ENCODE results near the gene CYBRD1.
"Not testable (repeated sequence)": the region's sequence is repeated elsewhere in the genome, so short reads cannot be mapped to it uniquely, and the experiment has no call there.

CYBRD1 gene, protein sequence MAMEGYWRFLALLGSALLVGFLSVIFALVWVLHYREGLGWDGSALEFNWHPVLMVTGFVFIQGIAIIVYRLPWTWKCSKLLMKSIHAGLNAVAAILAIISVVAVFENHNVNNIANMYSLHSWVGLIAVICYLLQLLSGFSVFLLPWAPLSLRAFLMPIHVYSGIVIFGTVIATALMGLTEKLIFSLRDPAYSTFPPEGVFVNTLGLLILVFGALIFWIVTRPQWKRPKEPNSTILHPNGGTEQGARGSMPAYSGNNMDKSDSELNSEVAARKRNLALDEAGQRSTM

DNA sequence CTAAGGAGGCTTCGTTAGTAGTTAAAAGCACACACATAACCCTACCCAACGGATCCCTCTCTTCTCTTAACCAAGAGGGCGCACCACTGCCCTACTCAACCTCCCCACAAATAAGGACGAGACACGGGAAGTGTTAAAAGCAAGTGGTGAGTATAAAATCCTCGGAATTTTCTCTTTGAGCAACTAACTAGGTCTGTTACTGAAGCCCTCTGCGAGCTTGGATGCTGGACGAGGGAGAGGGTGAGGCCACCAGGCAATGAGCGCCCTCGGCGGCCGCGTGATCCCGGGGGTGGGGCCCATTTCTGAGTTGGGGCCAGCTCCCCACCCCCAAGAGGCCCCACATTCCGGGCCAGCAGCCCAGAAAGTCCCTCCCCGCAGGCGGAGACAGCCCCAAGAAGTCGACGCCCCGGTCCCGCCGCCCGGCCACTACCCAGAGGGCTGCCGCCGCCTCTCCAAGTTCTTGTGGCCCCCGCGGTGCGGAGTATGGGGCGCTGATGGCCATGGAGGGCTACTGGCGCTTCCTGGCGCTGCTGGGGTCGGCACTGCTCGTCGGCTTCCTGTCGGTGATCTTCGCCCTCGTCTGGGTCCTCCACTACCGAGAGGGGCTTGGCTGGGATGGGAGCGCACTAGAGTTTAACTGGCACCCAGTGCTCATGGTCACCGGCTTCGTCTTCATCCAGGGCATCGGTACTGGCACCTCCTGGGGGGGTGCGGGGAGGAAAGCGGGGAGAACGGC lies at the start of gene CYBRD1:
TSS of gene CYBRD1 (plus strand) at position 423 of the 736 bp plus-strand sequence. CDS start at position 495, 72 bp downstream.
- FAIRE-seq: no peak
- peak; percentile 87 for DNase-seq (ENCODE audit: low spot score)

DNA sequence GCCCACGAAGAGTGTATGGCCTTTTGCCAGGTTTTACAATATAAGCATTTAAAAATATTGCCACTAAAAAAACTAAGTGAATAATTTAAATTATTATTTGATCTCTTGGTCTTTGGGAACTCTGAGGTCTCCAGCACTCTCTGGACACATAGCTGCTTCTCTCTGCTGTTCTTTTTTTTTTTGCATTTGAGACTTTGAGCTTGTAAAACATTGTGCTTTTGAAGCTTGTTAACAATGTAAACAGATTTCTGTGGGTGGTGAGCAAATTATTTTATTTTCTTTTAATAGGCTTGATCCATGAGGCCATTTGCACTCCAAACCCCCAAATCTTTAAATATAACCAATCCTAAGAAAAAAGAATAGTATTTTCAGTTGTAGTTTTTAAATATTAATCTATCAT lies 46.3 kb upstream of the CYBRD1 start:
- no peak for FAIRE-seq
- no peak for DNase-seq (ENCODE audit: low spot score)

DNA sequence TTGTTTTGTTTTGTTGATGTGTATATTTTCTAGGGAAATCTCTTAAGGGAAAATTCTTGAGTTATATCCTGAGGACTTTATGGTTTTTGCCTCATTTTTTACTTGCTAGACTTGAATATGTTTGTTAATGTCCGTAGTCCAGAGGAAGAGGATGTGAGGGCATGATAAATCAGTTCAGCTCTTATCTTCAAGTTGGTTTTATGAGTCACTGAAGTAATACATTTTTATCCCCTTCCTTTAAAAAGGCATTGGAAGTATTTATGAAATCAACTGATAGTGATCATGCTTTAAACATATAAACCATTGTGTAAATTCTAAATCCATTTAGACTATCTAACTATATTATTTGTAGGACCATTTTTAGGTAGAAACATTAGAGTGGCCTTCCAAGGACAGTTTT lies 43.9 kb upstream of the CYBRD1 start:
- DNase-seq (ENCODE audit: low spot score): no peak
- FAIRE-seq: no peak

DNA sequence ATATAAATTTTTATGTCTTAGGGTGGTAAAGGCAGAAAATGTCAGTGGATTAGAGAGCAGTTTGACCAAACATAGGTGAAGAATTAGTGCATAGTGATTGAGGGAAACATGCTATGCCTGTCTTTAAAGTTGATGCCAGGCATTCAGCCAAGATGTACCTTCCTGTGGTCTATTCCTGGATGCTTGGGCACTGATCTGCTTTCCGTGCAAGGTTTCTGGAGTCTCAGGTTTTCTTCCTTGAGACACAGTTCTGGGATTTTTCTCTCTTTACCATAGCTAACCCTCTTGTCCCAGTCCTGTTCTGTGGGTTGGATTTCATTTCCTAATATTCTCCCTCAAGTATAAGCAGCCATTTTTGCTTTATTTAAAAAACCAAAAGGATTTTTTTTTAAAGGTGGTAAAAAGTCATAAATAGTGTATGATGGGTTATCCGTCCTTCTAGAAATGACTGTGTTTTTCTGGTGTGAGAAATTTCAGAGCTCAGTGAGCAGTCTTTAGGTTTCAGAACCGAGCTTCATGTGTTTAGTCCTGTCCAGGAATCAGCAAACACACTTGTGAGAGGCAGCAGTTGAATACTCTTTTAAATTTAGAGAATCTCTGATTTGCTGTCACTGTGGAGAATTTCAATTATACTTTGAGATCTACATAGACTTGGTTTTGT lies 43.0 kb upstream of the CYBRD1 start:
- no peak for FAIRE-seq
- no peak for DNase-seq (ENCODE audit: low spot score)

DNA sequence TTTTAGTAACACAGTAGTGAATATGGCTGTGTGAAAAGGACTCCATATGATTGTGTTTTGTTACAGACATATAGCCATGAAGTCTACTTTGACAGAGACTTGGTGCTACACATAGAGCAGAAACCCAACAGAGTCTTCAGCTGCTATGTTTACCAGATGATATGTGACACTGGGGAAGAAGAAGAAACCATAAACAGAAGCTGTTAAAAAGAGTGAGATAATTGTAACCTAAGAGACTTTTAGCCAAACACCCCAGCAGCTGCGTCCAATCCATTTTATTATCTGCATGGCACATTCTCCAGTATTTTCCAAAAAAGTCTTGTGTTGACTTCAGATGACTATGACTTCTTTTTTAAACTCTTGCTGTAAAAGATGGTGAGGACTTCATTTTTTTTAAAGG lies 41.4 kb upstream of the CYBRD1 start:
- FAIRE-seq: no peak
- DNase-seq (ENCODE audit: low spot score): no peak

DNA sequence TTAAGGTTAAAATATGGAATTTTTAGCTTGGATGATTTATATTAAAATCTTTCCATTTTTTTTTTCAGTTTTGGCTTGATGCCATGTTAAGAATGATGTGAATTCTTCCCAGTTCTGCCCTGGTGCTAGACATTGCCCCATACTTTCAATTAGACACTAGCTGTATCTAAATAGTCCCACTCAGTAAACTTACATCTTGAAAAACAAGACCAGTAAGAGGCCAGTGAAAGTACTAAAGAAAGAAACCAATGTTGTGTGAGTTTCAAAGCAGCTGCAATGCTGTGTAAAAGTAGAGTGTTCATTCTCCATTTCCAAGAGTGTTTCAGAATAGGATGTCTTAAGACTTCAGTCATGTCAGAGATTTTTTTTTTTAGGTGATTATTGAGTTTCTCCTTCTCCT lies 40.0 kb upstream of the CYBRD1 start:
- no peak for FAIRE-seq
- DNase-seq (ENCODE audit: low spot score): no peak

DNA sequence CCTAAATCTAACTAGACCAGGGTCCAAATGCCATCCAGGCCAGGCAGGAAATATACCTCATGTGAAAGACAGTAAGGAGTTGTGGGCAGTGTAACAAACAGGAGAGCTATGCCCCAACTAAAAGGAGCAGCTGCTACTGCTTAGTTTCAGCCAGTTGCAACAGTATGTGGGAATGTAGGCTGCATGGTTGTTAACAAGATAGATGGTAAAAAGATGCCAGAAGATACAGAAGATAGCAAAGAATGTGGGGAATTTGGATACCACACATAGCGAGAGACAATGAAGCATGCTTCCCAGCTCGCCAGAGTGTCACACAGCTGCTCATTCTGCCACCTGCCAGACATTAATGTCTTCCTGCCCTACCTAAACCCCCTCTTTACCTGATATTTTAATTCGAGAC lies 39.4 kb upstream of the CYBRD1 start:
- no peak for DNase-seq (ENCODE audit: low spot score)
- FAIRE-seq: no peak

DNA sequence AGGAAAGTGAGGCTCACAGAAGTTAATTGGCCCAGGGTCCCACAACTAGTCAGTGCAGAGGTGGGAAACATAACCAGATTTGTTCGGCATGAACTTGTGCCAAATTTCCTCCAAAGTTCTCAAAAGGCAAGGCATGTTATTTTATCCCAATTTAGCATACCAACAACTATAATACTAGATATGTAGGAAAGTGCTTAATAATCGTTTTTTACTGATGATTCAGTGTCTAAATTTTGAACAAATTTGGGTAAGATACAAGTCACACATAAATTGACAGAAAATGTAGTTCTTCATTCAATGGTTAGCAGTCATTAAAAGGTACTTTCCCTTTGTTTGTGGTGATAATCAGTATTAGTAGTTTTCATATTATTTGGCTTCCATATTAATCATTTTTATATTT lies 38.5 kb upstream of the CYBRD1 start:
- FAIRE-seq: no peak
- DNase-seq (ENCODE audit: low spot score): no peak

DNA sequence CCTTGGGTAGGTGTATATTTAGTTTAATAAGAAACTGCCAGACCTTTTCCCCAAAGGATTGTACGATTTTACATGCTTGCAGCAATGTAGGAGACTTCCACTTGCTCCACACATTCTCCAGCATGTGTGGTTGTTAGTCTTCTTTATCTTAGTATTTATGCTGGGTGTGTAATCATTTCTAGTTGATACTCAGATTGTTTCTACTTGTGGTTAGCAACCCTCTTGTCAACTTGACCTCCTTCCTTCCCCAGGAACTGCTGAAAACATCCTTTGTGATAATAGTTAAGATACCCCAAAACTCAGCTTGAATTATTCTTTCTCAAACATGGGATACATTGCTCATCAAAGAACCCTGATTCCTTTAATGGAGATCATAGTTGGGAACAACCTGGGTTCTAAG lies 37.2 kb upstream of the CYBRD1 start:
- no peak for DNase-seq (ENCODE audit: low spot score)
- FAIRE-seq: no peak

DNA sequence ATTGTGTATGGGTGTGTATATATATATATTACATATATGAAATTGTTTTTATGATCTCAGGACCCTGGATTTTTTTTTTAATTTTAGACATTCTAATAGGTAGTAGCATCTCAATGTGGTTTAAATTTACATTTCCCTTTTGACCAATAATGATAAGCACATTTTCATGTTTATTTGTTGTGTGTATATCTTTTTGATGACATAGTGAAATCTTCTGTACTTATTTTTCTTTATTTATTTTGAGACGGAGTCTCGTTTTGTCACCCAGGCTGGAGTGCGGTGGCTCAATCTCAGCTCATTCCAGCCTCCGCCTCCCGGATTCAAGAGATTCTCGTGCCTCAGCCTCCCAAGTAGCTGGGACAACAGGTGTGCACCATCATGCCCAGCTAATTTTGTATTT lies 35.1 kb upstream of the CYBRD1 start:
- DNase-seq (ENCODE audit: low spot score) (no peak), FAIRE-seq (no peak)

DNA sequence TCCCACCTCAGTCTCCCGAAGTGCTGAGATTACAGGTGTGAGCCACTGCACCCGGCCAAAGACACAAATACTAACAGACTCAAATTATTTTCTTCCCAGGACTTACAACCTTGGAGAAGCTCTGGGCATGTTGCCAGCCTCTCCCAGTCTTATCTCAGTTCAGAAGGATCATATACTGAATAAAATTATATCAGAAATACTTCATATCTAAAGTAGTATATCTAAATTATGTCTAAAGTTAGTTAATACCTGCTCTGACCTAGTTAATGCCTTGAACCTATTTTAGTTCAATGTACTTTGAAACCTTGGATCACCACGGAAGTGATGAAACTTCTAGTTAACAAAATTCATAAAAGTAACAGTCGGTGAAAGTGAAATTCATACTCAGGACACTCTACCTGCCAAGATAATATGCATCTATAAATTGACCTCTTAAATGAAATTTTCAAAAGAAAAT lies 34.4 kb upstream of the CYBRD1 start:
- FAIRE-seq: no peak
- DNase-seq (ENCODE audit: low spot score): no peak

DNA sequence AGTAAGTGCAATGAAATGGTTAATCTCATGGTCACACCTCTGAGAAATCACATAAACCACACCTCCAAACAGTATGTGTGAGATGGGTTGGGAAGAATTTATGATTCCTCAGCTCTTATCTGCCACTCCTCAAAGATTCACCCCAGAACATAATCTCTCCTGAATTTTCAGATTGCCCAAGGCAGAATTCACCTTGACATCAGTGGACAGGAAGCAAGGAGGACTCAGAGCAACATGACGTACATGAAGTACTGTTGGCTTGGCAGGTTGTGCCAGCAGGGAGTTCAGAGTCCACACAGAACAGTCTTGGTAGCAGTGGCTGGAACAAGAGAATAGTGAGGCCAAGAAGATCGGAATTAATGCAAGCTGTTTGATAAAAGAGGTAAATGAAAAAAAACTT lies 31.7 kb upstream of the CYBRD1 start:
- DNase-seq (ENCODE audit: low spot score) (no peak), FAIRE-seq (no peak)

DNA sequence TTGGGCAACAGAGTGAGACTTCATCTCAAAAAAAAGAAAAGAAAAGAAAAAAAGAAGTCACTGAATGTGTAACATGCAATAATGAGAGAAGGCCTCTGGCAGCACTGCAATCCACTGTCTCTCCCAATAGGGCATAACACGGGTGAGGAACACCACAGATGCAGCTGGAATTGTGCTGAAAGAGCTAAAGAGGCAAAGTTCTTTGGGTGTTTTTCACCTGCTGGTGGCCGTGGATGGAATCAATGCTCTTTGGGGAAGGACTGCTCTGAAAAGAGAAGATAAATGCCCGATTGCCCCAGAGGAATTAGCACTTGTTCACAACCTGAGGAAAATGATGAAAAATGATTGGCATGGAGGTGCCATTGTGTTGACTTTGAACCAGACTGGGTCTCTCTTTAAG lies 31.0 kb upstream of the CYBRD1 start:
- DNase-seq (ENCODE audit: low spot score) (no peak), FAIRE-seq (no peak)

DNA sequence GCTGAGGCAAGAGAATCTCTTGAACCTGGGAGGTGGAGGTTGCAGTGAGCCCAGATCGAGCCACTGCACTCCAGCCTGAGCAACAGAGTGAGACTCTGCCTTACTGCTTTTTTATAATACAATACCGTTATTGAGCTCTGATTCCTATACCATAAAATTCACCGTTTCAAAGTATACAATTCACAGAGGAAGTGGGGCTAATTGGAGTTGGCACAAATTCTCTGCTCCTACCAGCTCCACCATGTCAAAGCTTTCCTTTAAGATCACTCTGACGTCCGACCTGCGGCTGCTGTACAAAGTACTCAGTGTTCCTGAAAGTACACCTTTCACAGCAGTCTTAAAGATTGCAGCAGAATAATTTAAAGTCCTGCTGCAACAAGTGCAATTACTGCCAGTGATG lies 29.6 kb upstream of the CYBRD1 start:
- FAIRE-seq (no peak), DNase-seq (ENCODE audit: low spot score) (no peak)

DNA sequence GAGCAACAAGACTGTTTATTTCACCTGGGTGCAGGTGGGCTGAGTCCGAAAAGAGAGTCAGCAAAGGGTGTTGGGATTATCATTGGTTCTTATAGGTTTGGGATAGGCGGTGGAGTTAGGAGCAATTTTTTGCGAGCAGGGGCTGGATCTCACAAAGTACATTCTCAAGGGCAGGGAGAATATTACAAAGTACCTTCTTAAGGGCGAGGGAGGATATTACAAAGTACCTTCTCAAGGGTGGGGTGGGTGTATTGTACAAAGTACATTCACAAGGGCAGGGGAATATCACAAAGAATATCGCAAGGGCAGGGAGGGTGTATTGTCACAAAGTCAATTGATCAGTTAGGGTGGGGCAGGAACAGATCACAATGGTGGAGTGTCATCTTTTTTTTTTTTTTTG lies 24.6 kb upstream of the CYBRD1 start:
- not testable (repeated sequence) for FAIRE-seq; DNase-seq (ENCODE audit: low spot score)

DNA sequence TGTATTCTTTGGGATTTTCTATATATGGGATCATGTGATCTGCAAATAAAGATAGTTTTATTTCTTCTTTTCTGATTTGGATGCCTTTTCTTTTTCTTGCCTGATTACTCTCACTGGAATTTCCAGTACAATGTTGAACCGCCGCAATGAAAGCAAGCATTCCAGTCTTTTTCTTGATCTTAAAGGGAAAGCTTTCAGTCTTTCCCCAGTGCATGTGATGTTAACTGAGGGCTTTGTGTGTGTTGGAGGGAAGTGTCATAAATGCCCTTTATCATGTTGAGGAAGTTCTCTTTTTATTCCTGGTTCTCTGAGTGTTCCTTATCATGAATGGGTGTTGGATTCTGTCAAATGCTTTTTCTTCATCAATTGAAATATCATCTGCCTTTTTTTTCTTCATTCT lies 16.9 kb upstream of the CYBRD1 start:
- no peak for DNase-seq (ENCODE audit: low spot score)

DNA sequence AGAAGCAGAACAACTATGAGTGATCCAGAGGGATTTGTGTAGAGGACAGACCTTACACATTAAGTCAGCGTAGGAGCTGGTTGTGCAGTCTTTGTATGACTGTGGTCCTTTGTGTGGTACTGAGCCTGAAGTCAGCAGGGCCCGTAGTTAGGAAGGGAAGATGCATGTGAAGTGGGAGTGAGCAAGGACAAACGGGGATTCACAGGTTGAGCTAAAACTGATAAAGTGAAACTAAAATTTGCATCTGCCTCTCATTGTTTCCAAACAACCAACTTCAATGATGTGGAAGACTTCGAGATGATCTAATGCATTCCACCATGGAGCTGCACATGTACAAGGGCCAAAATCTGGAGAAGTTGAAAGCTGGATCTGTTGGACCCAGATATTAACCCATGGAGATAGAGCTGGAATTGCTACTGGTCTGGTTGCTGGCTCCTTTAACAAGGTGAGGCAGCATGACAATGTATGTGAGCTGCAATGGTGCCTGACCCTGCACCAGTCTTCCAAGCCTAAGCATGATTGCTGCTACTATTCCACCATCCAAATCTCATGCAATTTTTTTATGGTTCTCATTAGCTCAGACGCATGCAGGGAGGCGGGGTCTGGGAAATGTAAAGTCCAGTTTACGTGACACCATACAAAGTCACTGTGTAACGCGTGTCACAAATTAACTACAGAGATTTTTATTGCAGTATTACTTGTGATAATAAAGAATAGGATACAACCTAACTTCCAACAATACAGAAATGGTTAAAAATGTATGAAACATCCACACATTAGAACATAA lies 12.1 kb upstream of the CYBRD1 start:
- no peak for FAIRE-seq
- no peak for DNase-seq (ENCODE audit: low spot score)

More for the DNA sequence above, 16.9 kb upstream of the CYBRD1 start:
- no peak for FAIRE-seq

DNA sequence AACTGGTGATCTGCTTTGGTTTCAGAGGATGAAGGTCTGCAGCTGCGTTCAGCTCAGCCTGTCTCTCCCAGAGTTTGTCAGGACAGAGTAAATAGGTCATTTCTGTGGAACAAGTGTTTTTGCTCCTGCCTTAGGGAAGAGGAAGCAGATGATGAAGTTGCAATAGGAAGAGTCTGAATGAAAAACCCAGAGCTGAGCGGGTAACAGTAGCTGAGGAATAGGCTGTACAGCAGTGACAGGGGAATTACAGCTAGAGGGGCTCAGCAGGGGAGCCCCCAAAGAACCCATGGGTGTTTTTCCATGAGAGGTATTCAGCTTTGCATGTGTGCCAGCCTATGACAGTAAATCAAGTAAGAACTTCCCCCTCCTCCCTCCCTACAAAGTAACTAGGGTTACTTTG lies 10.3 kb upstream of the CYBRD1 start:
- DNase-seq (ENCODE audit: low spot score) (no peak), FAIRE-seq (no peak)

DNA sequence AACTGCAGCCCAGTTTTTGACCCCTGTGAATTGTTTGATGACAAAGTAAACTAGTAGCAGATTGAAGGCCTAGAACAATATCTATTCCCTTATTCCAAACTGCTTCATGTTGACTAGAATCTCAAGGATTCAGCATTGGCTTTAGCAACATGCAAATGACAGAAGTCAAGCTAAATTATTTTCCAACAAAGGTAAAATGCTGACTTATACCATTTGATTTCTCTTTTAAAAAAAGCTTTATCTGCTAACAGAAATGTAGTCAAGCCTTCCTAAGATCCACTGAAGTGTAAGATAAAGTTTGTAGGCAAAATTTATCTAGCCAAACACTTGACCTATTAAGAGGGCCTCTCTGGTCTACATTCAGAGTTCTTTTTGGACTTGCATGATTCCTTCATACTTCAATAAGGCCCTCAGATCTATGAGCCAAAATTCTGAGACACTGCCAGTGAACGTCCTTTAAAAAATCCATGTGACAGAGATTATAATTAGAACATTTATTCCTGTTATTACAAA lies 9.5 kb upstream of the CYBRD1 start:
- FAIRE-seq: no peak

DNA sequence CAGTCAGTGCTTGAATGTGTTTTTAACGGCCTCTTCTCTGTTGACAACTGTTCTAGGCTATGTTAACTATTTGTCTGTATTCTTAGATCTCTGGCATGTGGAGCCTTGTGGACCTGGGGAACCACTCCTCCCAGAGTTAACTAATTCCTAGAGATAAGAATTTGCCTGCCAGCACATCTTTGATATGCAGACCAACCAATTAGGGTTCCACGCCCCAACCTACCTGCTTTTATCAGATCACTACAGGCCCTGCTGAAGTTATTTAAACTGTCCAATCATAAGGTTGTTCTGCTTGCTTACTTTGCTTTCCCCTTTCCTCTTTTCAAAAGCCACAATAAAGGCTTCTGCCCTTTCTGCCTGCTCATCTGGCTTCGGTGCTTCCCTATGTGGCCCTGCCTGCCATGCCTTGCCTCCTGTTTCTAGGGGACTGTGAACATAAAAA lies 8.5 kb upstream of the CYBRD1 start:
- no peak for DNase-seq (ENCODE audit: low spot score)
- FAIRE-seq: no peak

More for the DNA sequence above, 9.5 kb upstream of the CYBRD1 start:
- DNase-seq (ENCODE audit: low spot score): no peak

DNA sequence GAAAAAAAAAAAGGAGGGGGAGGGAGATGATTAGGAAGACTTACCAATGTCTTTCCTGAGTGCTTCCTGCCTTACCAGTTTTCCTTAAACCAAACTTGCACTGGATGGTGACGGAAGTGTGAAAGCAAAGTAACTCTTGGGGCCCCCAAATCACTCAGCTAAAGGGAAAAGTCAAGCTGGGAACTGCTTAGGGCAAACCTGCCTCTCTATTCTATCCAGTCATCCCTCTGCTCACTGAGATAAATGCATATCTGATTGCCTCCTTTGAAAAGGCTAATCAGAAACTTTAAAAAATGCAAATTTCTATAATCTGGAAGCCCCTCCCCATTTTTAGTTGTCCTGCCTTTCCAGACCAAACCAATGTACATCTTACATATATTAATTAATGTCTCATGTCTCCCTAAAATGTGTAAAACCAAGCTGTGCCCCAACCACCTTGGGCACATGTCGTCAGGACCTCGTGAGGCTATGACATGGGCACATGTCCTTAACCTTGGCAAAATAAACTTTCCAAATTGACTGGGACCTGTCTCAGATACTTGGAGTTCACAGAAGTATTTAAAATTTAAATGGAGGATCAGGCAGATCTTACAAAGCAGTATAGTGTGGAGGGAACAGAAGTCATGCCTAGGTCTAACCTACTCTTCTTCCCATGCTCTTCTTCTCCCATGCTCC lies 7.2 kb upstream of the CYBRD1 start:
- DNase-seq (ENCODE audit: low spot score) (no peak), FAIRE-seq (no peak)
